Immature natural killer cell (primary cell): Measurements from ENCODE around the gene CACNB2. TPM values are rescaled to one million over a fixed set of nuclear protein-coding genes. Genes with fewer than 3 reads are reported as not detected.
"Not testable (repeated sequence)": the region's sequence is repeated elsewhere in the genome, so short reads cannot be mapped to it uniquely, and the experiment has no call there.

Source experiments
- DNase-seq, 3 donors: peaks; one replicate each; pipeline ENCODE4 v3.0.0; 2022; ENCODE audit warnings: mixed read lengths in 1 of 3
- H3K27ac Mint-ChIP-seq, 6 donors: one replicate each; pipeline ENCODE4 v1.8.0; 2020; ENCODE audit warnings: mixed read lengths in 6 of 6, mild to moderate bottlenecking in 5 of 6, inconsistent platforms in 4 of 6, moderate library complexity in 3 of 6
- H3K27me3 Mint-ChIP-seq, 3 donors: one replicate each; pipeline ENCODE4 v1.8.0; 2020 to 2021; ENCODE audit warnings: low read depth in 3 of 3, mild to moderate bottlenecking in 3 of 3, mixed read lengths in 3 of 3, moderate library complexity in 3 of 3, inconsistent platforms in 1 of 3
- H3K36me3 Mint-ChIP-seq, 3 donors: one replicate each; pipeline ENCODE4 v1.8.0; 2020; ENCODE audit warnings: mixed read lengths in 3 of 3, inconsistent platforms in 2 of 3, mild to moderate bottlenecking in 2 of 3
- H3K4me1 Mint-ChIP-seq, 2 donors: one replicate each; pipeline ENCODE4 v1.8.0; 2020; ENCODE audit warnings: inconsistent platforms in 2 of 2, mild to moderate bottlenecking in 2 of 2, mixed read lengths in 2 of 2, moderate library complexity in 1 of 2
- H3K4me3 Mint-ChIP-seq, 5 donors: one replicate each; pipeline ENCODE4 v1.8.0; 2020; ENCODE audit warnings: mild to moderate bottlenecking in 5 of 5, mixed read lengths in 5 of 5, inconsistent platforms in 3 of 5, moderate library complexity in 3 of 5
- H3K9me3 Mint-ChIP-seq, 6 donors: one replicate each; pipeline ENCODE4 v1.8.0; 2020; ENCODE audit warnings: mild to moderate bottlenecking in 6 of 6, mixed read lengths in 6 of 6, inconsistent platforms in 4 of 6, moderate library complexity in 3 of 6
- polyA plus RNA-seq, 3 donors: library from polyadenylated mRNA; unstranded; fragments of 300-500 nt; fragmentation: Illumina TruSeq; gene quantifications; one replicate each; pipeline ENCODE4 v1.2.3, GENCODE V29; 2021

Gene CACNB2
- polyA plus RNA-seq, 3 donors from 2014 or later = 0.21 TPM; not detected in 2

DNA sequence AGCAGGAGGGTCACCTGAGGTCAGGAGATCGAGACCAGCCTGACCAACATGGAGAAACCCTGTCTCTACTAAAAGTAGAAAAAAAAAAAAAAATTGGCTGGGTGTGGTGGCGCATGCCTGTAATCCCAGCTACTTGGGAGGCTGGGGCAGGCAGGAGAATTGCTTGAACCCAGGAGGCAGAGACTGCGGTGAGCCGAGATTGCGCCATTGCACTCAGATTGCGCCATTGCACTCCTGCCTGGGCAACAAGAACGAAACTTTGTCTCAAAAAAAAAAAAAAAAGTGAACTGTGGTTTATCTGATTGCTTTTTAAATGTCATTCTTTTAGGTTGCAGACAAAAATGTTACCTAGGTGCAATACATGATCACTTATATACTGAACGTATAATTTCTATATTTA lies 16.6 kb downstream of the CACNB2 start:
- not testable (repeated sequence) for H3K27me3 Mint-ChIP-seq, H3K4me3 Mint-ChIP-seq, H3K36me3 Mint-ChIP-seq, H3K9me3 Mint-ChIP-seq, H3K4me1 Mint-ChIP-seq, H3K27ac Mint-ChIP-seq, DNase-seq

DNA sequence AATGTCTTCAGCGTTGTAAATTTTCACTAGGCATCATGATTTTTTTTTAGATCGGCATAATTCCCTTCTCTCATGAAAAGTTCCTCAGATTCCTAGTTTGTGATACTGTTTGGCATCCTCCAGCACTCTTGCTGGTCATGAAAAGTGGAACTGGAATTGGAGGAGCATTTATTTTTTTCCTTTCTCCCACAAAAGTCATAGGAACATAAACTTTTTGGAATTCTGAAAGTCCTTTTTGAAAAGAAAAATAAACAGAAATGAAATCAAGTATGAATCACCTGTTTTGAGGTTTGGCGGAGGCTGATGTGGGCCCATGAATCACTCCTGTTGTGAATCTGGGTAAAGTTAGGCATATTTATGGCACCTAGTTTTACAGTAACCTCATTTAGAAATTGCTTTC lies 17.7 kb downstream of the CACNB2 start:
- no peak overlapping the region for H3K4me3 Mint-ChIP-seq
- H3K27me3 Mint-ChIP-seq = peaks cover 0 to 1% (median 0%) of the 10 kb centered on the region in 3 donors
- DNase-seq = no peak
- H3K36me3 Mint-ChIP-seq = no peaks in the 10 kb centered on the region
- no peaks in the 10 kb centered on the region for H3K9me3 Mint-ChIP-seq
- no peak overlapping the region for H3K27ac Mint-ChIP-seq
- no peaks in the 10 kb centered on the region for H3K4me1 Mint-ChIP-seq

GRCh38 chr10:18158773-18159265 lies 18.6 kb downstream of the CACNB2 start:
- Mint-ChIP-seq H3K36me3 (no peaks in the 10 kb centered on the region), H3K27ac (no peak overlapping the region)
- no peak for DNase-seq

GRCh38 chr10:18159557-18159956 lies 19.3 kb downstream of the CACNB2 start:
- Mint-ChIP-seq H3K9me3 (no peaks in the 10 kb centered on the region), H3K27ac (no peak overlapping the region), H3K36me3 (no peaks in the 10 kb centered on the region), H3K4me1 (no peaks in the 10 kb centered on the region), H3K27me3 (peaks cover 0 to 3% (median 2%) of the 10 kb centered on the region in 3 donors), H3K4me3 (no peak overlapping the region)
- no peak for DNase-seq

More at GRCh38 chr10:18158773-18159265, 18.6 kb downstream of the CACNB2 start:
- H3K27me3 Mint-ChIP-seq = peaks cover 0 to 3% (median 2%) of the 10 kb centered on the region in 3 donors
- no peaks in the 10 kb centered on the region for H3K9me3 Mint-ChIP-seq
- no peaks in the 10 kb centered on the region for H3K4me1 Mint-ChIP-seq
- no peak overlapping the region for H3K4me3 Mint-ChIP-seq

DNA sequence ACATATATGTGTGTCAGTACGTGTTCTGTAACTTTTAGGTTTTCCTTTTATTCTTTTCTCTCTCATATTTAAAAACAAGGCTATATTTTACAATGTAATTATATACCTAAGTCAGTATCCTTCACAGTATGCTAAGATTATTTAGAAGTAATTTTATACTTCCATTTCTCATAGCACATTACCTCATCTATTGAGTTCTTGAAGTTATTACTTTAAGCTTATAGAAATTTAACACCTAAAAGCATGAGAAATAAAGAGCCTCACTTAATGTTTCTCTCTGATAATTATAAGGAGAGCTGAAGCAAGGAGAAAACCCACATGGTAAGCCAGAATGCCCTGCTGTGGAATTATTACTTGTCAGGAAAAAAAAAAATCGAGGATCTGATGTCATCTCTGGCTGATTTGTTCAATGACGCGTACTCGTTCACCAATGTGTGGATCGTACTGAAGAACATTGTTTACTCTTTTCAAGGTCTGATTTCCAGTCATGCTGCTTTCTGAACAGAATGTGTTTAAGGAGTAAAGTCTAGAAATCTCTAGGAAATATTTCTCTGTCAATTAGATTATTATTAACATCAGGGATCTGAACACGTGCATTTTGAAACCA lies 21.9 kb downstream of the CACNB2 start:
- Mint-ChIP-seq H3K4me1 (no peaks in the 10 kb centered on the region), H3K27ac (no peak overlapping the region), H3K9me3 (no peaks in the 10 kb centered on the region), H3K36me3 (no peaks in the 10 kb centered on the region), H3K27me3 (peaks cover 0 to 5% (median 1%) of the 10 kb centered on the region in 3 donors), H3K4me3 (no peak overlapping the region)
- DNase-seq = no peak

GRCh38 chr10:18164093-18164492 lies 23.9 kb downstream of the CACNB2 start:
- DNase-seq = no peak
- Mint-ChIP-seq H3K27ac (no peak overlapping the region), H3K36me3 (no peaks in the 10 kb centered on the region), H3K4me3 (no peak overlapping the region), H3K9me3 (no peaks in the 10 kb centered on the region), H3K27me3 (peaks cover 0 to 5% (median 1%) of the 10 kb centered on the region in 3 donors), H3K4me1 (no peaks in the 10 kb centered on the region)

- Mint-ChIP-seq H3K9me3 (no peaks in the 10 kb centered on the region), H3K36me3 (no peaks in the 10 kb centered on the region), H3K4me3 (no peak overlapping the region)
These were observed 24.6 kb downstream of the CACNB2 start for GRCh38 chr10:18164748-18165361.

DNA sequence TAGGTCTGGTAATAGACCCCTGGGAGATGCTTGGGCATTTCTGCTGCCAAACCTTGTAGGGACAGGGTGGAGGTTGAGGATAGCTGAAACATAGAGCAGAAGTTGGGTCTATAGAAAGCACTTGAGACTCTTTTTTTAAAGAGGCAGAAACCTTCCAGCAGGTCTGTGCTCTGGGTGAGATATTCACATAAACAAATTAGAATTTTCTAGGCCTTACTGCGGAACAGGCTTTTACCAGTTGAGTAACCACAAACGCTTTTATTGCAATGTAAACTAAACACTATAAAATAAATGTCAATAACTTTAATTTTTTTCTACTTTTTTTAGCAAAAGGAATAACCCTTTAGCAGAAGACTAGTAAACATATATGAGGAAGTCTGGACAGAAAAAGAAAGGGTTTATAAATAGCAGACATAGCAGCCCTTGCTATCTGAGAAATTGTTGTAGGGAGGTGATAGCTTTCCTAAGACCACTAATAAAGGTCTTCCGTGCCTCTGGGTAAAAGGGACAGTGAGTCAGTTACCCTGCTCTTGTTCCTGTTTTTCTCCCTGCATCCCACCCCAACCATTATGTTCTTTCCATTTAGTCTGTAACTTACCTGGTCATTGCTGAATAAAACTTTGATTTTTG lies 38.7 kb downstream of the CACNB2 start:
- DNase-seq = no peak
- peaks cover 0 to 5% (median 5%) of the 10 kb centered on the region in 3 donors for H3K27me3 Mint-ChIP-seq
- no peak overlapping the region for H3K27ac Mint-ChIP-seq
- H3K4me1 Mint-ChIP-seq = no peaks in the 10 kb centered on the region
- no peaks in the 10 kb centered on the region for H3K36me3 Mint-ChIP-seq
- no peak overlapping the region for H3K4me3 Mint-ChIP-seq
- peaks cover 0 to 1% (median 0%) of the 10 kb centered on the region in 6 donors for H3K9me3 Mint-ChIP-seq

More at GRCh38 chr10:18164748-18165361, 24.6 kb downstream of the CACNB2 start:
- DNase-seq = no peak
- Mint-ChIP-seq H3K27ac (no peak overlapping the region), H3K27me3 (peaks cover 0 to 5% (median 1%) of the 10 kb centered on the region in 3 donors), H3K4me1 (no peaks in the 10 kb centered on the region)

DNA sequence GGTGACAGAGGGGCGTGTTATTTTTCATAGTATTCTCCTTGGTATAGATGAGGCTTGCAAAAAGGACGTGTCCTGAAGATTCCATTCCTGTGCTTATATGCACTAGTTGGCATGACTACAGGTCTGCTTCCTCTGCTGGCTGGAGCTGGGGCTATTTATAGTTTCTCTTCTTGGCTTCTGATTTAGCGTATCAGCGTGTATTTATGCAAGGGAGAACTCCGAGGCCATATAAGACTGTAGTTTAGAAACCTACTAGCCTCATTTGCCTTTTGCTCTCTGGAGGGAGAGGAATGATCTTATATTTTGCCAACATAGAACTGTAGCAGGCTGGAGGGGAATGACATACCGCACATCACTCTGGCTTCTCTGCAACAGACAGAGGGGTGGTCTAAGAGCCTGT lies 39.7 kb downstream of the CACNB2 start:
- DNase-seq = no peak
- H3K4me1 Mint-ChIP-seq = no peaks in the 10 kb centered on the region

DNA sequence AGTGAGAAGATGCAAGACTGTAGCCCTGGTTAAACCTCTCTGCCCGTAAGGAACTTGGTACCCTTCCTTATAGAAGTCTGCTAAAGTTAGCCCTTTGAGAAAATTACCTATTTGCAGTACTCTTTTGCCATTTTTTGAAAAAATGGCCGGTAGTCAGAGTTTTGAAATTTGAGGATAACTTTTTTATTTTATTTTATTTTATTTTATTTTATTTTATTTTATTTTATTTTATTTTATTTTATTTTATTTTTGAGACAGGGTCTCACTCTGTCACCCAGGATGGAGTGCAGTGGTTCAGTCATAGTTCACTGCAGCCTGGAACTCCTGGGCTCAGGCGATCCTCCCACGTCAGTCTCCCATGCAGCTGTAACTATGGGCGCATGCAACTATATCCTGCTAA lies 41.2 kb downstream of the CACNB2 start:
- not testable (repeated sequence) for H3K4me3 Mint-ChIP-seq, H3K4me1 Mint-ChIP-seq, DNase-seq, H3K27ac Mint-ChIP-seq, H3K27me3 Mint-ChIP-seq, H3K9me3 Mint-ChIP-seq, H3K36me3 Mint-ChIP-seq

More for the DNA sequence above, 39.7 kb downstream of the CACNB2 start:
- no peaks in the 10 kb centered on the region for H3K36me3 Mint-ChIP-seq
- H3K27me3 Mint-ChIP-seq = peaks cover 0 to 5% (median 2%) of the 10 kb centered on the region in 3 donors
- peaks cover 0 to 1% (median 0%) of the 10 kb centered on the region in 6 donors for H3K9me3 Mint-ChIP-seq
- H3K27ac Mint-ChIP-seq = no peak overlapping the region
- no peak overlapping the region for H3K4me3 Mint-ChIP-seq

- H3K9me3 Mint-ChIP-seq = no peaks in the 10 kb centered on the region
- no peaks in the 10 kb centered on the region for H3K4me1 Mint-ChIP-seq
- H3K4me3 Mint-ChIP-seq = no peak overlapping the region
- no peaks in the 10 kb centered on the region for H3K36me3 Mint-ChIP-seq
- H3K27me3 Mint-ChIP-seq = peaks cover 0 to 2% (median 1%) of the 10 kb centered on the region in 3 donors
- DNase-seq = no peak
- H3K27ac Mint-ChIP-seq = no peak overlapping the region
These were observed 45.4 kb downstream of the CACNB2 start for GRCh38 chr10:18185621-18186020.

GRCh38 chr10:18190840-18191239 lies 50.6 kb downstream of the CACNB2 start:
- Mint-ChIP-seq H3K27me3 (peaks cover 0 to 4% (median 1%) of the 10 kb centered on the region in 3 donors), H3K27ac (no peak overlapping the region), H3K9me3 (peaks cover 0 to 2% (median 0%) of the 10 kb centered on the region in 6 donors), H3K36me3 (no peaks in the 10 kb centered on the region), H3K4me1 (no peaks in the 10 kb centered on the region), H3K4me3 (no peak overlapping the region)
- DNase-seq = no peak

DNA sequence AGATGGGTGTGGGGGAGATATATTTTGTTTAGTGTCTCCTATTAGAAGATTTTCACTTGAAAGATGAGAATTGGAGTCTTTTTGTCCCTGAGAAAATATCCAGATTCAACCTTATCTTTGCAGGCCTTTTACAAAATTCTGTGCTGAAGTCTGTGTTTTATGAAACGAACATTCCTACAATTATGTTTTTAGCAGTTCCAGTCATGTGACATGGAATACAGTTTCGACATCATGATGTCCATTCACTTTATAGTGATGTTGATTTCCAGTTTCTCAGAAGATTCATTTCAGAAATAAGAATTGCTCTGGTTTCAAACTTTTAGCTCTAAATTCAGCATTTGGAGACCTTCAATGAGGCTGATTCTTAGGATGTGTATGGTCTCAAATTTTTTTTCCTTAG lies 54.4 kb downstream of the CACNB2 start:
- Mint-ChIP-seq H3K9me3 (peaks cover 0 to 2% (median 0%) of the 10 kb centered on the region in 6 donors), H3K36me3 (no peaks in the 10 kb centered on the region), H3K27ac (no peak overlapping the region), H3K4me1 (no peaks in the 10 kb centered on the region), H3K27me3 (peaks cover 0 to 6% (median 4%) of the 10 kb centered on the region in 3 donors), H3K4me3 (no peak overlapping the region)
- no peak for DNase-seq

DNA sequence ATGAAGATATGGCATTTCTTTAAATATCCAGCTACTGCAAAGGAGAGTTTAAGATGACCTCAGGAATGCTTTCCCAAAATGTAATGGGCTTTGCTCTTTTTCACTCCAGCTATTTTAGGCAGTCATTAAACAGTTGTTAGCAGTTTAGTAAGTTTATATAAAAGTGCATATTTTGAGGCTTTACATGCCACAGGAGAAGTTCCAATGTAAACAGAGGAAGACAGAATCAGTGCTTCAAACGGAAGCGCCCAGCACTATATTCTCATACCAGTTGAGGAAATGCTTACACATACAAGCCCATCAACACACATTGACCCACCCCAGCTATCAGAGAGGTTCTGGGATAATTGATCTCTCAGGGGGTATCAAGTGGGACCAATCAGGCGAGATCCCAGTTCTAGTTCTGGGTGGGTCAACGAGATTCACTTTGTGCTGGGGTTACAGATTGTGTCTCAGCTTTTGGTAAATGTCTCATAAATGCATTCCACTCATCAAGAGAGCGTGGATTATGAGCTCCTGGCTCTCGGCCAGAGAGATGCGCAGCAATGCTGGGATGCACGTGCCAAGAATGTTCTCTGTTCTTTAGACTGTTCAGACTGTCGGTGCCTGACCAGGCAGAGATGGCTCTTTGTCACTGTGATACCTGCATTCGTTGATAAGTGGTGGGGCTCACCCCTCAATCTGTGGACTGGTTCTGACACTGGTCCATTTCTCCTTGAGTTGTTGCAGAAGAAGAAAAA lies 55.0 kb downstream of the CACNB2 start:
- DNase-seq = no peak
- Mint-ChIP-seq H3K4me3 (no peak overlapping the region), H3K36me3 (no peaks in the 10 kb centered on the region), H3K27ac (no peak overlapping the region), H3K27me3 (peaks cover 0 to 6% (median 4%) of the 10 kb centered on the region in 3 donors), H3K9me3 (peaks cover 0 to 2% (median 0%) of the 10 kb centered on the region in 6 donors), H3K4me1 (no peaks in the 10 kb centered on the region)
